Thyroid gland (tissue), 4 donors: ENCODE measurements around the gene NTMT2.

Experiments used
- POLR2A ChIP-seq, 2 donors: fragments of 450-650 bp; IDR thresholded peaks; one replicate each; pipeline ENCODE4 v1.6.1; 2017; ENCODE audit warnings: antibody characterized with exemption in 2 of 2, mild to moderate bottlenecking in 2 of 2, moderate library complexity in 1 of 2
- TF ChIP-seq, protein P1 (sequence below), 6 experiments: fragments of 200-600 bp in 3 of 6; fragments of 450-650 bp in 3 of 6; sonication (generic) in 3 of 6; IDR thresholded peaks; one replicate each; pipeline ENCODE4 v1.5.1; 2016 to 2019; ENCODE audit warnings: antibody characterized with exemption in 6 of 6, mild to moderate bottlenecking in 2 of 6, inconsistent platforms in 1 of 6, moderate library complexity in 1 of 6

DNA sequence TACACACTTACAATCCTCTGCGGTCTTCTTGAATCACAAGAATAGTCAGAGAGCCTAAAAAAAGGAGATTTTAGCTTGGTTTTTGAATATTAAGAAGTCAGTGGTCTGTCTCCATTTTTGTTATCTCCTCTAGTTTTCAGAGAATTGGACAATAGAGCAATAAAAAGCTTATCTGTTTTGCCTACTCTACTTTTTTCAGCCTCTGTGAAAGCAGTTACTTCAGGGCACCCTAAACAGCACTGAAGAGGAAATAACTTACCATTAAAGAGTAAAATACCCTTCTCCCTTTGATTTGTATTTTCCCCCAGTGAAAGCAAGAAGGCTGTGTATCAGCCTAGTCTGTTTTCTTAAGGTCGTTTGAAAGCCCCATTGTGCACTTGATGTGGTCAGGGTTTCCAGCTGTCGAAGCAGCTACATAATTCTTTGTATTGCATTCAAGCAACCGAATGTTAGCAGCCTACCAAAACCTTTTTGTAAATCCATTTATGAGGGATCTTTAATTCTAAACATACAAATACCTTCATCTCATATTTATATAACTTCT, 1.0 kb downstream of the NTMT2 start:
- no peak for TF ChIP-seq POLR2A (IDR thresholded peaks at IDR 0.05)
- TF ChIP-seq, protein P1, sequence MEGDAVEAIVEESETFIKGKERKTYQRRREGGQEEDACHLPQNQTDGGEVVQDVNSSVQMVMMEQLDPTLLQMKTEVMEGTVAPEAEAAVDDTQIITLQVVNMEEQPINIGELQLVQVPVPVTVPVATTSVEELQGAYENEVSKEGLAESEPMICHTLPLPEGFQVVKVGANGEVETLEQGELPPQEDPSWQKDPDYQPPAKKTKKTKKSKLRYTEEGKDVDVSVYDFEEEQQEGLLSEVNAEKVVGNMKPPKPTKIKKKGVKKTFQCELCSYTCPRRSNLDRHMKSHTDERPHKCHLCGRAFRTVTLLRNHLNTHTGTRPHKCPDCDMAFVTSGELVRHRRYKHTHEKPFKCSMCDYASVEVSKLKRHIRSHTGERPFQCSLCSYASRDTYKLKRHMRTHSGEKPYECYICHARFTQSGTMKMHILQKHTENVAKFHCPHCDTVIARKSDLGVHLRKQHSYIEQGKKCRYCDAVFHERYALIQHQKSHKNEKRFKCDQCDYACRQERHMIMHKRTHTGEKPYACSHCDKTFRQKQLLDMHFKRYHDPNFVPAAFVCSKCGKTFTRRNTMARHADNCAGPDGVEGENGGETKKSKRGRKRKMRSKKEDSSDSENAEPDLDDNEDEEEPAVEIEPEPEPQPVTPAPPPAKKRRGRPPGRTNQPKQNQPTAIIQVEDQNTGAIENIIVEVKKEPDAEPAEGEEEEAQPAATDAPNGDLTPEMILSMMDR (IDR thresholded peaks at IDR 0.05) = no peak
